Measurements from ENCODE around the gene FAM24A.
A peak's percentile ranks its signal among the peaks of the same experiment; 100 is the strongest.

Gene FAM24A

GRCh38 chr10:122953902-122954730, 43.7 kb downstream of the FAM24A start, which contains the start of gene C10orf88:
Gene C10orf88 (minus strand): TSS chr10:122954227. CDS start chr10:122954178, 49 bp downstream.
- peak within 1 kb of the TSS; percentile 70 to 95 for H3K27ac Mint-ChIP-seq
- ATAC-seq (replicated peaks) (peak; percentile 96), DNase-seq (peak; percentile 91 to 94 (median 93))
- H3K4me3 Mint-ChIP-seq, result peak within 1 kb of the TSS; percentile 78 to 92
- peaks cover 6% of the 10 kb centered on the region for H3K36me3 Mint-ChIP-seq (ENCODE audit: insufficient read depth)
- peaks cover 20 to 28% of the 10 kb centered on the region in 2 donors for H3K4me1 Mint-ChIP-seq (ENCODE audit: low read depth in 2 of 2)
- H3K9me3 Mint-ChIP-seq, result peaks cover 0 to 3% of the 10 kb centered on the region in 2 donors
- no peaks in the 10 kb centered on the region for H3K27me3 Mint-ChIP-seq

DNA sequence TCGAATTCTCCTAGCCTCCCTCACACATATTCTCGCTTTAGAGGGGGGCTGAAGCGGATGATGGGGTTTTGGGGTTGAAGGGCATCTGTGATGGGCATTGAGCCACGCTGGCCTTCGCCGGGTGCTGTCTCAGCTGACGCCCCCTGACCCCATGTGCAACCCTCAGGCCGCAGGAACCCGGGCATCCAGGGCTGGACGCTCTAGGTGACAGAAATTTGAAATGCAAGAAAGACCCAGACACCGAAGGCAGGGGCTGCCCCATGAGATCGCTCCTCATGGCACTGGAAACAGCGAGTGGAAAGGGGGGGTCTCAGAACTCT, 44.3 kb downstream of the FAM24A start:
- Mint-ChIP-seq H3K9me3 (peaks cover 0 to 3% of the 10 kb centered on the region in 2 donors), H3K36me3 (ENCODE audit: insufficient read depth) (peaks cover 6% of the 10 kb centered on the region), H3K27me3 (no peaks in the 10 kb centered on the region), H3K27ac (no peak overlapping the region), H3K4me1 (ENCODE audit: low read depth in 2 of 2) (peaks cover 20 to 28% of the 10 kb centered on the region in 2 donors), H3K4me3 (peak overlapping the region; percentile 78 to 92)
- ATAC-seq (replicated peaks) (no peak), DNase-seq (no peak)

DNA sequence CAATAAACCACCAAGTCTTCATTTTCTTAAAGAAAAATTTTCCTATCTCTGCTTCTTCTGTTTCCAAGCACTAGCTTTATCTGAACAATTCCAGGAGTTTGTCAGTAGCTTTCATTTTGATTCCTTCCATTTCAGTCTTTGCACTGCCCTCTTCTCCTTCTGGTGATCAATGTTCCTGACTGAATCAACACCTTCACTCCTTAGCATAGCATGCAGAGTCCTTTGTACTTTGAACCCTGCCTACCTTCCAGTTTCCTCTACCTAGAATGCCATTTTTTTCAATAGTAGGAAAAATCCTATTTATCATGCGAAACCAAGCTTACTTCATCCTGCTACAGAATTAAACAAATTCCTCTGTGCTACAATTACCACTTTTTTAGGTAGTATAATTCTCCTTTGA, 45.5 kb downstream of the FAM24A start:
- no peaks in the 10 kb centered on the region for H3K27me3 Mint-ChIP-seq
- ATAC-seq (replicated peaks) (no peak), DNase-seq (no peak)
- H3K9me3 Mint-ChIP-seq, result peaks cover 0 to 3% of the 10 kb centered on the region in 2 donors
- peaks cover 6% of the 10 kb centered on the region for H3K36me3 Mint-ChIP-seq (ENCODE audit: insufficient read depth)
- no peak overlapping the region for H3K27ac Mint-ChIP-seq
- no peak overlapping the region for H3K4me3 Mint-ChIP-seq
- H3K4me1 Mint-ChIP-seq (ENCODE audit: low read depth in 2 of 2), result peaks cover 18 to 23% of the 10 kb centered on the region in 2 donors

GRCh38 chr10:122957474-122957873, 47.1 kb downstream of the FAM24A start:
- DNase-seq (no peak), ATAC-seq (replicated peaks) (no peak)
- no peak overlapping the region for H3K27ac Mint-ChIP-seq
- H3K4me3 Mint-ChIP-seq, result no peak overlapping the region
- H3K27me3 Mint-ChIP-seq, result peaks cover 6 to 9% of the 10 kb centered on the region in 2 donors
- peaks cover 18% of the 10 kb centered on the region in 2 donors for H3K4me1 Mint-ChIP-seq (ENCODE audit: low read depth in 2 of 2)
- peaks cover 6% of the 10 kb centered on the region for H3K36me3 Mint-ChIP-seq (ENCODE audit: insufficient read depth)
- H3K9me3 Mint-ChIP-seq, result peaks cover 0 to 3% of the 10 kb centered on the region in 2 donors

GRCh38 chr10:122962405-122962804, 52.0 kb downstream of the FAM24A start:
- no peak overlapping the region for H3K4me3 Mint-ChIP-seq
- ATAC-seq (replicated peaks) (no peak), DNase-seq (no peak)
- H3K9me3 Mint-ChIP-seq, result peaks cover 0 to 16% of the 10 kb centered on the region in 2 donors
- H3K36me3 Mint-ChIP-seq (ENCODE audit: insufficient read depth), result no peaks in the 10 kb centered on the region
- H3K4me1 Mint-ChIP-seq (ENCODE audit: low read depth in 2 of 2), result no peaks in the 10 kb centered on the region
- H3K27me3 Mint-ChIP-seq, result peaks cover 25 to 50% of the 10 kb centered on the region in 2 donors
- H3K27ac Mint-ChIP-seq, result no peak overlapping the region

Measured in effector memory CD8-positive, alpha-beta T cell (primary cell).